ENCODE measurements around the gene IFI35. TPM values are rescaled to one million over a fixed set of nuclear protein-coding genes. Genes with fewer than 3 reads are reported as not detected.
A peak's percentile ranks its signal among the peaks of the same experiment; 100 is the strongest.

The IFI35 gene
- total RNA-seq, 3 donors from 2014 or later, result 39.2 to 58.2 (median 39.3) TPM

DNA sequence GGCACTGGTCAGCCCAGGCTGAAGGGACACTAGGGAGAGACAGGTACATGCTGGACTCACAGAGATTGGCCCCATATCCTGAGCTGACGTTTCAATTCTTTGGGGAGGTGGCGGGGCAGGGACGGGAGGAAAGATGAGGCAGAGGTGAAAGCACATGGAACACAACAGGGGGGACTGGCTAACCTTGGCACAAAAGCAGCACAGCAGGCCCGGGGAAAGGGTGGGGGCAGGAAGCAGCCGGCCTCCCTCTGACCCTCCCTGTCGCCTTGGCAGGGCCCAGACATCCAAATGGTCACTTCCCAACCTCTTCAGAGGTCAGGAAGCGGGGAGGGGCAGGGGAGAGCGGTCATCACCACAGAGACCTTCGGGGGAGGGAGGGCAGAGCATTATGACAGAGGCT is 9.0 kb downstream of the IFI35 start:
- TF ChIP-seq, protein P1, sequence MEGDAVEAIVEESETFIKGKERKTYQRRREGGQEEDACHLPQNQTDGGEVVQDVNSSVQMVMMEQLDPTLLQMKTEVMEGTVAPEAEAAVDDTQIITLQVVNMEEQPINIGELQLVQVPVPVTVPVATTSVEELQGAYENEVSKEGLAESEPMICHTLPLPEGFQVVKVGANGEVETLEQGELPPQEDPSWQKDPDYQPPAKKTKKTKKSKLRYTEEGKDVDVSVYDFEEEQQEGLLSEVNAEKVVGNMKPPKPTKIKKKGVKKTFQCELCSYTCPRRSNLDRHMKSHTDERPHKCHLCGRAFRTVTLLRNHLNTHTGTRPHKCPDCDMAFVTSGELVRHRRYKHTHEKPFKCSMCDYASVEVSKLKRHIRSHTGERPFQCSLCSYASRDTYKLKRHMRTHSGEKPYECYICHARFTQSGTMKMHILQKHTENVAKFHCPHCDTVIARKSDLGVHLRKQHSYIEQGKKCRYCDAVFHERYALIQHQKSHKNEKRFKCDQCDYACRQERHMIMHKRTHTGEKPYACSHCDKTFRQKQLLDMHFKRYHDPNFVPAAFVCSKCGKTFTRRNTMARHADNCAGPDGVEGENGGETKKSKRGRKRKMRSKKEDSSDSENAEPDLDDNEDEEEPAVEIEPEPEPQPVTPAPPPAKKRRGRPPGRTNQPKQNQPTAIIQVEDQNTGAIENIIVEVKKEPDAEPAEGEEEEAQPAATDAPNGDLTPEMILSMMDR (IDR thresholded peaks at IDR 0.05), result no peak
- Histone ChIP-seq H3K4me3 (no peak overlapping the region), H3K36me3 (ENCODE audit: low read depth) (no peaks in the 10 kb centered on the region), H3K9me3 (no peaks in the 10 kb centered on the region), H3K4me1 (ENCODE audit: low read depth) (peaks cover 21% of the 10 kb centered on the region)
- intact Hi-C loops (cut with DNase I, micrococcal nuclease), result no loop called here
- DNase-seq (no peak), ATAC-seq (no peak)

DNA sequence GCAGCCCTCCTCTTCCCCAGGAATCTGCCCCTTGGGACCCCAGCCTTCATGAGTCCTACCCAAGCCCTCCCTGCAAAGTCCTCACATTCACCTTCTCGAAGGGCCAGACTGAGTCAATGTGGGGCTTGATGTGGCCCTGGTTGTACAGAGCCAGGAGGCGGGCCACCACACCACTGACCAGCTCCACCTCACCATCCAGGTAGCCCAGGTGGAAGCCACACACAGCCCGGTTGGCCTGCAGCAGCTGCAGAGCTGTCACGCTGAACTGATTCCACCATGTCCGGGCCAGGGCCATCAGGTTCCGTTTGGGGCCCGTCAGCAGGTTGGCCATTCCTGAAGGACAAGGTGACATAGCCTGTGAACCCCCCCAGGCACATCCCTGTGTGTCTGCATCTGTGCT is 9.6 kb downstream of the IFI35 start:
- no peak for ATAC-seq
- Histone ChIP-seq H3K9me3 (no peaks in the 10 kb centered on the region), H3K36me3 (ENCODE audit: low read depth) (no peaks in the 10 kb centered on the region), H3K4me1 (ENCODE audit: low read depth) (peaks cover 18% of the 10 kb centered on the region), H3K4me3 (no peak overlapping the region)
- TF ChIP-seq, protein P1 (IDR thresholded peaks at IDR 0.05), result no peak
- intact Hi-C loops (cut with DNase I, micrococcal nuclease), result no loop called here
- no peak for DNase-seq

DNA sequence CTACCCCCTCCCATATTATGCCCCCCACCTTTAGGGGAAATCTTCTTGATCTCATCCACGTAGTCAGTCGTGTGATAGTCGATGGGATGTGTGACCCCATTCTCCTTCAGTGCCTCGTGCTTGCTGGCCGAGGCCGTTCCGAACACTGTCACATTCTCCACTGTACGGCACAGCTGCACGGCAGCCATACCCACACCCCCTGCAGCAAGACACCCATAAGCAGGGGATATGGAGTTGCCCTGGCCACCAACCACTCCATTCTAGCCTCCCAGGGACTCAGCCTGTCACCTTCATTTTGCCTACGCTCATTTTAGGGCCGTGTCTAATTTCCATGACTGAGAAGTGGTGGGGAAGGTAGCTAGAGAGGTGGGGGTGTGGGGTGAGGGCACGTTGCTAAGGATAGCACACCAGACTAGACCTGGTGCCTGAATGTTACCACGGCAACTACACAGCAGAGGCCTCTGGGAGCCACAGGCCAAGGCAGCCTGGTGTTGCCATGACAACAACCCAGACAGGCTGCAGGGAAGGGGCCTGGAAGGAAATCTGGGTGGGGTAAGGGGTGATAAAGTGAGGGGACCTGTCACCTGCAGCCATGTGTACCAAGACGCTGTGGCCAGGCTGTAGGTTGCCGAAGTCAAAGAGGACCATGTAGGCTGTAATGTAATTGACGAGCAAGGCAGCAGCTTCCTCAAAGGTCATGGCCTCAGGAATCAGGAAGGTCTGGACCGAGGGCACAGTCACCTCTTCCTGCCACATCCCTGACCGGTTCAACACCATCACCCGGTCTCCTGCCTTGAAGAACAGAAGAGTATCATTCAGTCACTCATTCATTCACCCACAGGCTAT is 11.6 kb downstream of the IFI35 start:
- intact Hi-C loops (cut with DNase I, micrococcal nuclease), result no loop called here
- Histone ChIP-seq H3K4me3 (no peak overlapping the region), H3K4me1 (ENCODE audit: low read depth) (peaks cover 17% of the 10 kb centered on the region), H3K9me3 (no peaks in the 10 kb centered on the region), H3K36me3 (ENCODE audit: low read depth) (no peaks in the 10 kb centered on the region)
- no peak for DNase-seq
- TF ChIP-seq, protein P1 (IDR thresholded peaks at IDR 0.05), result no peak
- ATAC-seq, result no peak

DNA sequence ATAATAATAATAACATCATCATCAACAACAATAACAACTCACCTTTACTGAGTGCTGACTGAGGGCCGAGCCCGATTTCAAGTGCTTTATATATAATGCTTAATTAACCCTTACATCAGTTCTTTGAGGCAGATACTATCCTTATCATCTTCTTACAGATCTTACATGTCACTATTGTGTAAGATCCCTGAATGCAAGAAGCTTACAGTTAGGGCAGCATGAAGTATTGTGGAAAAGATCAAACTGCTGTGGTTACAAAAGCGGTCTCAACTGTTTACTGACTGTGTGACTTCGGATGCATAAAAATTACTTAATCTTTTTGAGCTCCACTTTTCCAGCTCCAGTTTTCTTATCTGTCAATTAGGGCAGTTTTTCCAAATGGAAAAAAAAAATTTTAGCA is 12.3 kb downstream of the IFI35 start:
- Histone ChIP-seq H3K9me3 (no peaks in the 10 kb centered on the region), H3K4me3 (no peak overlapping the region), H3K36me3 (ENCODE audit: low read depth) (no peaks in the 10 kb centered on the region), H3K4me1 (ENCODE audit: low read depth) (peaks cover 17% of the 10 kb centered on the region)
- intact Hi-C loops (cut with DNase I, micrococcal nuclease), result no loop called here
- ATAC-seq, result no peak
- TF ChIP-seq, protein P1 (IDR thresholded peaks at IDR 0.05), result no peak
- DNase-seq, result no peak

DNA sequence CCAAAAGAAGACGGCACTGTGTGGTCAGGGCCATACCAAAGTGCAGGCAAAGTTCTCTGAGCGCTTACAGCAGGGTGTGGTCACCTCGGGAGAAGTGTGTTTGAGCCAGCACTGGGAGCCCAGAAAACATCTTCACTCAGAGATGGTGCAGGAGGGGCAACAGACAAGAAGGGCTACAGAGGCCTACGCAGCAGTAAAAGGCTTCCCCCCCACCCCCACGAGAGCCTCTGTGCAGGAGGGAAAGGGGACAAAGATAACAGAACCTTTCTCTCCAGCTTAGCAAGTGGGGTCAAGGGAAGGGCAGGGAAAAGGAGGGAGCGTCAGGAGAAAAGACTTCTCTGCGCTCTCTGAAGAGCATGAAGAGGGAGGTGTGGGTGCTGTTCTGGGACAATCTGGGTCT is 12.8 kb downstream of the IFI35 start:
- Histone ChIP-seq H3K4me3 (no peak overlapping the region), H3K9me3 (no peaks in the 10 kb centered on the region), H3K36me3 (ENCODE audit: low read depth) (no peaks in the 10 kb centered on the region), H3K4me1 (ENCODE audit: low read depth) (peaks cover 21% of the 10 kb centered on the region)
- intact Hi-C loops (cut with DNase I, micrococcal nuclease), result no loop called here
- DNase-seq (no peak), ATAC-seq (peak; percentile 37)
- TF ChIP-seq, protein P1 (IDR thresholded peaks at IDR 0.05), result no peak

Measured in mucosa of descending colon (tissue), 3 donors.